Left kidney (tissue), 2 donors: ENCODE data around the gene DPH6. TPM values are rescaled to one million over a fixed set of nuclear protein-coding genes. Genes with fewer than 3 reads are reported as not detected.
"Not testable (repeated sequence)": the region's sequence is repeated elsewhere in the genome, so short reads cannot be mapped to it uniquely, and the experiment has no call there.

Experiments used
- DNase-seq: peaks from one replicate; pipeline ENCODE4 v3.0.0-alpha.2; 2013
- polyA plus RNA-seq: library from polyadenylated mRNA; unstranded; fragments of 120-200 nt; gene quantifications from one replicate; pipeline ENCODE4 v1.2.1, GENCODE V29; 2013; ENCODE audit not compliant: insufficient read length

Gene DPH6
- polyA plus RNA-seq, 1 donor: 18.0 TPM

GRCh38 chr15:35439291-35439690 is 106.7 kb downstream of the DPH6 start:
- no peak for DNase-seq

DNA sequence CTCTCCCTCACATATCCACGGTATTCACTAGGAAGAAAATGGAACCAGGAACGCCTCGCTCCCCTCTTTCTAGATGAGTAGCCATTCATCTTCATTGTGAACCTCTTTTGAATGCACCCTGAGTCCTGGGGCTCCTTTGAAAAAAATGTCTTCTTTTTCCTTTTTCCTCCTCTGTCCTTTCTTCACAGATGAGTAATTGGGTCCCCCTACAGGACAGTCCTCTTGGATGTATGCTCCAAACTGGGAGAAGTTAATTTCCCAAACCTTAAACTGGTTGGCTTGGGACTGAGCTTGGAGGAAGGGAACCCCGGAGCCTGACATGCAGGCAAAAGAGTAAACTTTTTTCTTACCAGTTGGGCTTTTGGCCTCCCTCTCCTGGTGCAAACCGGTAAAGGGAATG is 108.8 kb downstream of the DPH6 start:
- no peak for DNase-seq

GRCh38 chr15:35436422-35436821 is 109.5 kb downstream of the DPH6 start:
- no peak for DNase-seq

GRCh38 chr15:35431281-35431680 is 114.7 kb downstream of the DPH6 start:
- DNase-seq: no peak

DNA sequence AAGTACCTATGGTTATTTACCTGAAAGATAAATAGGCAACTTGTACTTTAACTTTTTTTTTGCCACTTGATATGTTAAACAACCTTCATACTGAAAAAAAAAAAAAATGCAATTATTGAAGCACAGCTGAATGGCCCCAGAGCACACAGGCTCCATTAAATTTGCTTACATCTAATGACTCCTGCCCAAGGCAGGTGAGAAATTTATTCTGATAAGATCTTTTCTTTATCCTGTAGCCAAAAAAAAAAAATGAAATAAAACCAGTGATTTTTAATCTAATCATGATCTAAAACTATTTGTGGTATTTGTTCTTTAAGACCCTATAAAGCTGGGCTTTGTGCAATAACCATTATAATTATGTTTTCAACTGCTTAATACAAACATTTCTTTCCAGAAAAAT is 115.7 kb downstream of the DPH6 start:
- no peak for DNase-seq

- DNase-seq: no peak
Observed at GRCh38 chr15:35427496-35427895, 118.5 kb downstream of the DPH6 start.

DNA sequence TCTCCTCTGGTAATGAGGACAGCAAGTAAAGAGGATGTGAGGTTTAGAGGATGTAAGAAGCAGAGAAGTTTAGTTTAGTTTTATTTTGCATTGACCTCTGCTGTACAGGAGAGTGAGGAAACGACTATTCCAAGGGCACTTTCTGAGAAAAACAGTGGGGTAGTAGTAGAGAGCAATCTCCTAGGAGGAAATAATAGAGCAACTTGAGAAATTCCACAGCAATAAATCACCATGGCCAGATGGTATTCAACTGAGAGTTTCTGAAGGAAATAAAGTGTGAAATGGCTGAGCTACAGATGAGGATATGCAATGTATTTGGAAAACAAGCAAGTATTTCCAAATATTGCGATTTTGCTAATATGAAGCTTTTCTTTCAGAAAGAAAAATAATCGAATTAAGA is 118.9 kb downstream of the DPH6 start:
- no peak for DNase-seq

GRCh38 chr15:35410775-35411174 is 135.2 kb downstream of the DPH6 start:
- DNase-seq: no peak

- DNase-seq: no peak
Observed at GRCh38 chr15:35399901-35400300, 146.1 kb downstream of the DPH6 start.

GRCh38 chr15:35397027-35397426 is 148.9 kb downstream of the DPH6 start:
- no peak for DNase-seq

GRCh38 chr15:35394416-35394815 is 151.5 kb downstream of the DPH6 start:
- DNase-seq: no peak

GRCh38 chr15:35393398-35393797 is 152.6 kb downstream of the DPH6 start:
- no peak for DNase-seq

DNA sequence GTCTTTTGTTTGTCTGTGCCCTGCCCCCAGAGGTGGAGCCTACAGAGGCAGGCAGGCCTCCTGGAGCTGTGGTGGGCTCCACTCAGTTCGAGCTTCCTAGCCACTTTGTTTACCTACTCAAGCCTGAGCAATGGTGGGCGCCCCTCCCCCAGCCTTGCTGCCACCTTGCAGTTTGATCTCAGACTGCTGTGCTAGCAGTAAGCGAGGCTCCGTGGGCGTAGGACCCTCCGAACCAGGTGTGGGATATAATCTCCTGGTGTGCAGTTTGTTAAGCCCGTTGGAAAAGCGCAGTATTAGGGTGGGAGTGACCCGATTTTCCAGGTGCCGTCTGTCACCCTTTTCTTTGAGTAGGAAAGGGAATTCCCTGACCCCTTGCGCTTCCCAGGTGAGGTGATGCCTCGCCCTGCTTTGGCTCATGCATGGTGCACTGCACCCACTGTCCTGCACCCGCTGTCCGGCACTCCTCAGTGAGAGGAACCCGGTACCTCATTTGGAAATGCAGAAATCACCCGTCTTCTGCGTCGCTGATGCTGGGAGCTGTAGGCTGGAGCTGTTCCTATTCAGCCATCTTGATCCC is 154.5 kb downstream of the DPH6 start:
- DNase-seq: not testable (repeated sequence)

GRCh38 chr15:35383506-35383905 is 162.5 kb downstream of the DPH6 start:
- DNase-seq: no peak

DNA sequence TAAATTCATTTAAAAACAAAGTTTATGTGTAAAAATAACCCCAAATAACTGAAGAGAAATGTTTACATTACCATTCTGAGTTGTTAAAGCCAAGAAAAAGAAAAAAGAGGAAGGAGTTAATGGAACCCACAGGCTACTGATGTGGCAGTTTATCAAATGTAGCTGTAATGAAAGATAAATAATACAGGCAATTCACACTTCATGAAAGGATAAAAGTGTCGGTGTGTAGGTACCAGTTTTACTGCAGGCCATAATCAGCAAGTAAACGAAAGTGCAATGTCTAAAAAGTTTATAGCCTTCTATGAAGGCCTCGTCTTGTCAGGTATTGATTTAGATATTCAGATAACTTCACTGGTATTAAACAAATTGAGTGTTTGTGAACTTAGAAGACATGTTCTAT is 164.6 kb downstream of the DPH6 start:
- no peak for DNase-seq

- no peak for DNase-seq
Observed at GRCh38 chr15:35379972-35380371, 166.0 kb downstream of the DPH6 start.

DNA sequence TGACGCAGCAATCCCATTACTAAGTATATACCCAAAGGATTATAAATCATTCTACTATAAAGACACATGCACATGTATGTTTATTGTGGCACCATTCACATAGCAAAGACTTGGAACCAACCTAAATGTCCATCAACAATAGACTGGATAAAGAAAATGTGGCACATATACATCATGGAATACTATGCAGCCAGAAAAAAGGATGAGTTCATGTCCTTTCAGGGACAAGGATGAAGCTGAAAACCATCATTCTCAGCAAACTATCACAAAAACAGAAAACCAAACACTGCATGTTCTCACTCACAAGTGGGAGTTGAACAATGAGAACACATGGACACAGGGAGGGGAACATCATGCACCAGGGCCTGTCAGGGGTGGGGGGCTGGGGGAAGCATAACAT is 167.5 kb downstream of the DPH6 start:
- not testable (repeated sequence) for DNase-seq

DNA sequence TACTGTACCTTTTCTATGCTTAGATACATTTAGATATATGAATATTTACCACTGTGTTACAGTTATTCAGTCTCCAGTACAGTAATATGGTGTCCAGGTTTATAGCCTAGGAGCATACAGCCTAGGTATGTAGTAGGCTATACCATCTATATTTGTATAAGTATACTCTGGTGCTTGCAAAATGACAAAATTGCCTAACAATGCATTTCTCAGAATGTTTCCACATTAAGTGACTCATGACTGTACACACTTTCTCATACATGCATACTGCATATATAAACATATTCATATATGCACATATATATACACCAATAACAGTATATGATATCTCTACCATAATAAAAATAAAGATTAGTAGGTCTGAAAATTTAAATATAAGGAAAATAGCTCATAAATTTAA is 169.3 kb downstream of the DPH6 start:
- no peak for DNase-seq

DNA sequence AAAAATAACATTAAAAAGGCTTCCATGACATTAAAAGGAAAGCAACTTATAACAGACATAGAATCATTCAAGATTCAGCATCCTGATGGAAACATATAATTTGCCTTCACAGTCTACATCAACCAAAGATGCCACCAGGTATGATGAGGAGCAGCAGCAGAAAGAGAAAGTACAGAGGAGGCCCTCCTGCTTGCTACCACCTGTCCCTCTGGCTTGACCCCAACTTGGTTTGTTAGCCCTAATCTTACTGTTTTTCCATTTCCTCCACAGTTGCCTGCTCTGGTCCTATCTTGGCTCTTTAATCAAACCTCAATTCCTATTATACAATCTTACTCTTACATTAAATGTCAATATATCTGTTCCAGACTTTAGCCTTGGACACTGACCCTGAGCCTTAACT is 171.3 kb downstream of the DPH6 start:
- DNase-seq: no peak

- no peak for DNase-seq
Observed at GRCh38 chr15:35362195-35362829, 183.7 kb downstream of the DPH6 start.

GRCh38 chr15:35358824-35359223 is 187.1 kb downstream of the DPH6 start:
- DNase-seq: no peak

GRCh38 chr15:35351059-35351458 is 194.9 kb downstream of the DPH6 start:
- no peak for DNase-seq

DNA sequence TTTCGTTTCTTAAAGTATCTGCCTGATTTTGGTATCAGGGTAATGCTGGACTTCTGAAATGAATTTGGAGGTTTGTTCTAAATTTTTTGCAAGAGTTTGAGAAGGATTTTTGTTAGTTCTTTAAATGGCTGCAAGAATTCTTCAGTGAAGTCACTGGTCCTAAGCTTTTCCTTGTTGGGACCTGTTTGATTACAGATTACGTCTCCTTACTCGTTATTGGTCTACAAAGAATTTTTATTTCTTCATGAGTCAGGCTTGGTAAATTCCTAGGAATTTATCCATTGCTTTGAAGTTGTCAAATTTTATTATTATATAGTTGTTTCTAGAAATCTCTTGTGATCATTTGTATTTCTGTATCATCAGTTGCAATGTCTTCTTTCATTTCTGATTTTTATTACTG is 196.0 kb downstream of the DPH6 start:
- DNase-seq: no peak

DNA sequence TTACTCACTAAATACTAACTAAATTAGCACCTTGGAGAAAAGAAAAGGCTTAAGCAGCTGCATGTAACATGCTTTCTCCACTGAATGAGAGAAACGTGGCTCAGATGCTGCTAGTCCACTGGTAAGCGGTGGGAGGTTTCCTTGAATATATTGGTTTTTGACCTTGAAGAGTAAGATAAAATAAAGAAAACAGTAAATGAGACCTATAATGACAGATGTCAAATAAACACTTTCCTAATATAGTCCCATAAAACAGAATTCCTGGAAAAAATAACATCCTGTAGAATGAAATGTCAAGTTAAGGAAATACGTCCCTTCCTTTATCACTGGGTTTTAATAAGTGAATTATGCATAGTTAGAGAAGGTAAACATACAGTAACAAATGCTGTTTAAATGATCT is 215.0 kb downstream of the DPH6 start:
- DNase-seq: no peak
